Pancreas (tissue), 10 donors: ENCODE results near the gene ZNF575. TPM values are rescaled to one million over a fixed set of nuclear protein-coding genes. Genes with fewer than 3 reads are reported as not detected.

Experiments
- ATAC-seq, 4 donors: fragments of 200-7000 bp; cut with Tn5 transposase; one replicate each; pipeline versions ENCODE4 v1.8.0 to v1.9.1; 2020; ENCODE audit warnings: mild to moderate bottlenecking in 4 of 4, moderate library complexity in 4 of 4
- DNase-seq, 6 donors: peaks; one replicate each; pipeline ENCODE4 v3.0.0-alpha.2; 2020
- FAIRE-seq: peaks from 2 replicates; lab custom pipeline; 2012; peaks lifted over from hg19 to GRCh38; lab: Jason Lieb, UNC
- H3K27ac ChIP-seq, 4 donors: fragments of 200-600 bp; sonication (generic); 1 replicate in 3 of 4; 2 replicates in 1 of 4; pipeline versions ENCODE4 v1.5.0 to v1.8.0; 2020
- H3K27me3 ChIP-seq, 4 donors: fragments of 200-600 bp; one replicate each; pipeline ENCODE4 v1.8.0; 2021
- H3K36me3 ChIP-seq, 3 donors: fragments of 200-600 bp; sonication (generic) in 1 of 3; one replicate each; pipeline versions ENCODE4 v1.5.0 to v1.8.0; 2020 to 2021
- H3K4me1 ChIP-seq, 3 donors: fragments of 200-600 bp; one replicate each; pipeline ENCODE4 v1.8.0; 2021
- H3K4me3 ChIP-seq, 4 donors: fragments of 200-600 bp; sonication (generic) in 2 of 4; one replicate each; pipeline versions ENCODE4 v1.5.0 to v1.8.0; 2020 to 2021
- H3K9me3 ChIP-seq, 4 donors: fragments of 200-600 bp; one replicate each; pipeline ENCODE4 v1.8.0; 2021
- WGBS, 2 donors: extraction: QIAGEN DNeasy Blood & Tissue Kit; methylation state at CpG; one replicate each; pipeline ENCODE4 v1.1.7; 2013; 5-methylcytosine and 5-hydroxymethylcytosine counted together
- intact Hi-C, 3 donors: fragments of 100-400 bp; cut with DNase I; formaldehyde crosslinking; loops; one replicate each; pipeline versions ENCODE4 v1.11.1 to v1.14.2; 2022
- polyA plus RNA-seq, 2 donors: library from polyadenylated mRNA; stranded (reverse); fragments of 200-250 nt; gene quantifications; one replicate each; pipeline ENCODE4 v1.2.3, GENCODE V29; 2013
- total RNA-seq, 6 donors: library from RNA; stranded (reverse); fragmentation: NEBNext Ultra II Directional in 4 of 6; extraction: Animal tissue kit (Norgen Biotek cat#: 25700) in 4 of 6; gene quantifications; one replicate each; pipeline versions ENCODE4 v1.2.1 to v1.2.4, GENCODE V29; 2021 to 2023
- TF ChIP-seq, protein P1 (sequence below), 4 donors: fragments of 200-600 bp; sonication (generic) in 3 of 4; IDR thresholded peaks; one replicate each; pipeline versions ENCODE4 v1.5.0 to v1.8.0; 2021; ENCODE audit warnings: antibody characterized with exemption in 4 of 4
- donor health status: healthy with polysubstance abuse.
- donor health status: DM: no; HTN: no; CAD: no; lungs with moderate emphysema.
- donor health status: DM: no; HTN: no; CAD: no.
- donor health status: control.
- donor health status: control.
- donor health status: Bipolar disorder and iron deficiency.
- donor health status: DM: yes; HTN: yes; CAD: no.
- donor health status: DM: no; HTN: no; CAD: no.
- donor health status: DM: no; HTN: no; CAD: no.
- donor health status: DM: yes; HTN: yes; CAD: no.

Gene ZNF575
- total and polyA plus RNA-seq, 8 donors = 0.79 to 1.3 (median 1.2) TPM

DNA sequence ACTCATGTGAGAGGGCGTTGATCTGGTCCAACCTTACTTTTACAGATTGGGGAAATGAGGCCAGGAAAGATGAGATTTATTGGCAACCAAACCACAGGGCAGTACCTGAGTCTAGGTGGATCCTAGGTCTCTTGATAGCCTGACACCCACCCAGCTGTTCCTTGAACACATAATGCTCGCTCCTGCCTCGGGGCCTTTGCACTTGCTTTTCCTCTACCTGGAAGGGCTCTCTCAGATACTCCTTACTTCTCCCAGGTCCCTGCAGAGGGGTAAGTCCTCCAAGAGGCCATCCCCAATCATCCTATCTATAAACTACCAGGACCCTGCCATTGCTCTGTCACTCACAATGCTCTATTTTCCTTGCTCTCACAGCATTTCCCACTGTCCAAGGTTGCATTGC, 7.4 kb downstream of the ZNF575 start:
- H3K9me3 ChIP-seq = no peaks in the 10 kb centered on the region
- TF ChIP-seq, protein P1, sequence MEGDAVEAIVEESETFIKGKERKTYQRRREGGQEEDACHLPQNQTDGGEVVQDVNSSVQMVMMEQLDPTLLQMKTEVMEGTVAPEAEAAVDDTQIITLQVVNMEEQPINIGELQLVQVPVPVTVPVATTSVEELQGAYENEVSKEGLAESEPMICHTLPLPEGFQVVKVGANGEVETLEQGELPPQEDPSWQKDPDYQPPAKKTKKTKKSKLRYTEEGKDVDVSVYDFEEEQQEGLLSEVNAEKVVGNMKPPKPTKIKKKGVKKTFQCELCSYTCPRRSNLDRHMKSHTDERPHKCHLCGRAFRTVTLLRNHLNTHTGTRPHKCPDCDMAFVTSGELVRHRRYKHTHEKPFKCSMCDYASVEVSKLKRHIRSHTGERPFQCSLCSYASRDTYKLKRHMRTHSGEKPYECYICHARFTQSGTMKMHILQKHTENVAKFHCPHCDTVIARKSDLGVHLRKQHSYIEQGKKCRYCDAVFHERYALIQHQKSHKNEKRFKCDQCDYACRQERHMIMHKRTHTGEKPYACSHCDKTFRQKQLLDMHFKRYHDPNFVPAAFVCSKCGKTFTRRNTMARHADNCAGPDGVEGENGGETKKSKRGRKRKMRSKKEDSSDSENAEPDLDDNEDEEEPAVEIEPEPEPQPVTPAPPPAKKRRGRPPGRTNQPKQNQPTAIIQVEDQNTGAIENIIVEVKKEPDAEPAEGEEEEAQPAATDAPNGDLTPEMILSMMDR (IDR thresholded peaks at IDR 0.05) = no peak
- intact Hi-C loops = loop anchor here in 1 of 3 donors (5.0 kb wide), 1 partner anchor 112 kb away; no protein-coding TSS in a partner anchor
- no peak overlapping the region for H3K27ac ChIP-seq
- H3K4me1 ChIP-seq = no peaks in the 10 kb centered on the region
- WGBS, 2 donors = 96 to 98% methylated on average over 3 of the region's 3 CpGs
- peaks cover 0 to 11% (median 0%) of the 10 kb centered on the region in 3 donors for H3K36me3 ChIP-seq
- no peaks in the 10 kb centered on the region for H3K27me3 ChIP-seq
- FAIRE-seq (no peak), ATAC-seq (no peak), DNase-seq (no peak)
- no peak overlapping the region for H3K4me3 ChIP-seq

DNA sequence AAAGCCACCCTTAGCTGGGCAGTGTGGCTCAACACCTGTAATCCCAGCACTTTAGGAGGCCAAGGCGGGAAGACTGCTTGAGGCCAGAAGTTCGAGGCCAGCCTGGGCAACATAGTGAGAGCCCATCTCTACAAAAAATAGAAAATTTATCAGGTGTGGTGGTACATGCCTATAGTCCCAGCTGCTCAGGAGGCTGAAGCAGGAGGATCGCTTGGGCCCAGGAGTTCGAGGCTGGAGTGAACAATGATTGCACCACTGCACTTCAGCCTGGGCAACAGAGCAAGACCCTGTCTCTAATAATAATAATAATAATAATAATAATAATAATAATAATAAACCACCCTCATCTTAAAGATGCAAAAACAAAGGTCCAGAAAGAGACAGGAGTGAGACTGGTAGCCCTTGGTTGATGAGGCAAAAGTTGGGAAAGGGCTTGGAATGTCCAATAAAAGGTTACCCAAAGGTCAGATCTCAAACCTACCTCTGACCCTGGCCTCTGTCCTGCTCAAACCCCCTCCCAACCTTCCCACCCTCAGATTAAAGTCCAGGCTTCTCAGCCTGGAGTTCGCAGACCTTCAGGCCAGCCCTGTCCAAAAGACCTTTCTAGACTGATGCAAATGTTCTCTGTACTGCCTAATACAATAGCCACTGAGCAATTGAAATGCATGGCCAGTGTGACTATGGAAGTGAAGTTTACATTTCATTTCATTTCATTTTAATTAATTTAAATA, 9.1 kb downstream of the ZNF575 start:
- no peaks in the 10 kb centered on the region for H3K4me1 ChIP-seq
- DNase-seq (no peak), ATAC-seq (no peak), FAIRE-seq (no peak)
- peaks cover 0 to 11% (median 0%) of the 10 kb centered on the region in 3 donors for H3K36me3 ChIP-seq
- no peaks in the 10 kb centered on the region for H3K9me3 ChIP-seq
- TF ChIP-seq, protein P1 (IDR thresholded peaks at IDR 0.05) = no peak
- WGBS, 2 donors = 93 to 95% methylated on average over 5 of the region's 5 CpGs
- no peak overlapping the region for H3K27ac ChIP-seq
- no peaks in the 10 kb centered on the region for H3K27me3 ChIP-seq
- intact Hi-C loops = loop anchor here in 1 of 3 donors (5.0 kb wide), 1 partner anchor 110 kb away; no protein-coding TSS in a partner anchor
- no peak overlapping the region for H3K4me3 ChIP-seq

DNA sequence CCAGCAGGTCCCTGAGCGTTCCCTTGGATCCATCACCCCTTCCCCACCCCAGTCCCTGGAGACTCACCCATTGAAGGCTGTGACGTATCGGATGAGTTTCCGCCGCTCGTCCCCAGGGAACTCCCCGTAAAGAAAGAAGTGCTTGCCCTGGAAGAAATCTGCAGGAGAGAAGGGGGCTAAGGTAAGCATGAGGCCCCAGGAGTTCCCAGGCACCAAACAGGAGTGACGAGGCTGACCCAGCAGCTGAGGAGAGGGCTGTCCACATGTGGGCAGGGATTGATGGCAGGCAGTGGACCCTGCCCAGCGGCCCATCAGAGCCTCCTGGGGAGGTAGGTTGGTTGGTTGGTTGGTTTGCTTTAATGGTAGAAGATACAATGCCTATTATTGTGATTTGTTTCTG, 11.1 kb downstream of the ZNF575 start:
- 95% methylated on average over 9 of the region's 9 CpGs for WGBS, 2 donors

DNA sequence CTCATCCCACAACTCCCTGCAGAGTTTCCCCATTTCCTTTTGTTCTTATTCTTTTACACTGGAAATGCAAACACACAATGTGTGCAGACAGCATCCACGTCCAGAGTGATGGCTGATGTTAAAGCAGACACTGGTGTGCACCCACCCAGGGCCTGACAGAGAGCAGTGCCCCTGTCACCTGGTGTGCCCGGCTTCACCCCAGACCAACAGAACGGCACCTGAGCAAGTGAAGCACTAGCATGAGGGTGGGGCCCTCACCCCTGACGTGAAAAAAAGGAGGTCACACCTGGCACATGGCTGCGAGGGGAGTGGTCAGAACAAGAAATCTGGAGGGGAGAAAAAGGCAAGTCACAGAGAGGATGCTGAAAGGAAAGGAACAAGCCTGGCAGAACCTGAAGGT, 12.3 kb downstream of the ZNF575 start:
- FAIRE-seq (no peak), DNase-seq (no peak), ATAC-seq (no peak)
- Histone ChIP-seq H3K27ac (no peak overlapping the region), H3K9me3 (no peaks in the 10 kb centered on the region), H3K4me3 (no peak overlapping the region), H3K36me3 (peaks cover 0 to 11% (median 0%) of the 10 kb centered on the region in 3 donors), H3K27me3 (no peaks in the 10 kb centered on the region), H3K4me1 (no peaks in the 10 kb centered on the region)
- TF ChIP-seq, protein P1 (IDR thresholded peaks at IDR 0.05) = no peak
- WGBS, 2 donors = 93 to 95% methylated on average over 5 of the region's 5 CpGs
- intact Hi-C loops = no loop called here

More for the DNA sequence above, 11.1 kb downstream of the ZNF575 start:
- Histone ChIP-seq H3K36me3 (peaks cover 0 to 11% (median 0%) of the 10 kb centered on the region in 3 donors), H3K27me3 (no peaks in the 10 kb centered on the region), H3K4me3 (no peak overlapping the region), H3K4me1 (no peaks in the 10 kb centered on the region), H3K27ac (no peak overlapping the region), H3K9me3 (no peaks in the 10 kb centered on the region)
- FAIRE-seq (no peak), DNase-seq (no peak), ATAC-seq (no peak)
- TF ChIP-seq, protein P1 (IDR thresholded peaks at IDR 0.05) = no peak
- intact Hi-C loops = loop anchor here in 1 of 3 donors (5.0 kb wide), 1 partner anchor 108 kb away; no protein-coding TSS in a partner anchor

DNA sequence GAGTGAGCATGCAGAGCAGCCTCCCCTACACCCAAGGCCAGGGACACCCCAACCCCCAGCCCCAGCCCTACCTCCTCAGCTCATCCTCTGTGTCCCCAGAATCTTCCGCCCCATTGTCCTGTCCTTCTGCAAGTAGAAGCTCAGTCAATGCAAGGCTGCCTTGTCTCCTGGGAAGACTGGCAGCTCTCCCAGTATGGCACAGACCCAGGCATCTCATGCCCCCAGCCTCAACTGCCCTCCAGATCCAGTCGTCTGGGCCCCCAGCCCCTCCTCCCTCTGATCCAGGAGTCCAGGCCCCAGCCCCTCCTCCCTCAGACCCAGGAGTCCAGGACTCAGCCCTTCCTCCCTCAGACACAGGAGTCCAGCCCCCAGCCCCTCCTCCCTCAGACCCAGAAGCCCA, 13.0 kb downstream of the ZNF575 start:
- TF ChIP-seq, protein P1 (IDR thresholded peaks at IDR 0.05) = no peak
- H3K36me3 ChIP-seq = peaks cover 0 to 17% (median 3%) of the 10 kb centered on the region in 3 donors
- intact Hi-C loops = no loop called here

More for the DNA sequence above, 13.0 kb downstream of the ZNF575 start:
- no peaks in the 10 kb centered on the region for H3K9me3 ChIP-seq
- H3K4me3 ChIP-seq = no peak overlapping the region
- ATAC-seq (no peak), DNase-seq (no peak), FAIRE-seq (no peak)
- H3K27me3 ChIP-seq = no peaks in the 10 kb centered on the region
- 80 to 83% methylated on average over 2 of the region's 2 CpGs for WGBS, 2 donors
- H3K27ac ChIP-seq = no peak overlapping the region
- H3K4me1 ChIP-seq = no peaks in the 10 kb centered on the region
